Kidney epithelial cell (primary cell): ENCODE results near the gene CRHR2. TPM values are rescaled to one million over a fixed set of nuclear protein-coding genes. Genes with fewer than 3 reads are reported as not detected.
"Not testable (repeated sequence)": the region's sequence is repeated elsewhere in the genome, so short reads cannot be mapped to it uniquely, and the experiment has no call there.

ENCODE experiments used
- DNase-seq: peaks from one replicate; pipeline ENCODE4 v3.0.0-alpha.2; 2010; ENCODE audit warnings: low read depth
- H3K27me3 ChIP-seq: 2 replicates; pipeline ENCODE4 v1.6.0; 2011; ENCODE audit warnings: low read length; ENCODE audit not compliant: control insufficient read depth, insufficient read depth
- H3K36me3 ChIP-seq: 2 replicates; pipeline ENCODE4 v1.5.1; 2011; ENCODE audit warnings: low read length; ENCODE audit not compliant: control insufficient read depth, insufficient read depth
- H3K4me3 ChIP-seq: 2 replicates; pipeline ENCODE4 v1.5.1; 2011; ENCODE audit warnings: low read depth, mild to moderate bottlenecking, control low read depth, low read length
- total RNA-seq: library from RNA; depleted of rRNA; stranded (reverse); fragments of >200 nt; gene quantifications from 2 replicates; pipeline ENCODE4 v1.2.3, GENCODE V29; 2015
- TF ChIP-seq, protein P1 (sequence below): IDR thresholded peaks from 2 replicates; pipeline ENCODE4 v1.5.1; 2011; ENCODE audit warnings: mild to moderate bottlenecking, moderate library complexity, low read length, control low read depth, inconsistent platforms; ENCODE audit not compliant: insufficient read depth, poor library complexity, severe bottlenecking

CRHR2 gene
- total RNA-seq, 1 donor from 2014 or later = not detected

DNA sequence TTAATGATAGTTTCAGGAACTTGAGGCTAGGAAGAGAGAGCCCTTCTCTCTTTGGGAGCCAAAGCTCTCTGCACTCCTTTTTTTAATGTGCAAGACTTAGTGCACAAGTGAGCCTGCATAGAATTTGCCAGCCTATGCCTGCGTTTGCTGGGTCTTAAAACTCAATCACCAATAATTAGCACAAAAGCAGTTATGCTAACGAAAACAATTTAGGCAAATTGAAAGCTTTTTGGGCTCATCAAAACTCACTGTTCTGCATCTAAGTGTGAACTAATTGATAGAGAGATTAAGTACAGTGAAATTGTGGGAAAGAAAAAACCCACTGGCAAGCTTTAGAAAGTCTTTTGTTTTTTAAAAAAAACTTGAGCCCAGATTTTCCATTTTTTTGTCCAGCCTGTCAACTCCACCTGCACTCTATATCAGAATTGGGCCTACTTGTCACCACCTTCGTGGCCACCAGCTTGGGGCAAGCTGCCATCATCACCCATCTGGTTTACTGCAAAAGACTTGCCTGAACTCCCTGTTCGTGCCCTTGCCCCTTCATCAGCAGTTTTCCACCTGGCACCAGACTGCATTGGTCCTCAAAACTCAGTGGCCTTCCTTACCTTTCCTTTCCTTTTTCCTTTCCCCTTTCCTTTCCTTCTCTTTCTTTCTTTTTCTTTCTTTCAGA, 37.8 kb downstream of the CRHR2 start:
- Histone ChIP-seq H3K36me3 (no peaks in the 10 kb centered on the region), H3K4me3 (no peak overlapping the region), H3K27me3 (no peaks in the 10 kb centered on the region)
- TF ChIP-seq, protein P1, sequence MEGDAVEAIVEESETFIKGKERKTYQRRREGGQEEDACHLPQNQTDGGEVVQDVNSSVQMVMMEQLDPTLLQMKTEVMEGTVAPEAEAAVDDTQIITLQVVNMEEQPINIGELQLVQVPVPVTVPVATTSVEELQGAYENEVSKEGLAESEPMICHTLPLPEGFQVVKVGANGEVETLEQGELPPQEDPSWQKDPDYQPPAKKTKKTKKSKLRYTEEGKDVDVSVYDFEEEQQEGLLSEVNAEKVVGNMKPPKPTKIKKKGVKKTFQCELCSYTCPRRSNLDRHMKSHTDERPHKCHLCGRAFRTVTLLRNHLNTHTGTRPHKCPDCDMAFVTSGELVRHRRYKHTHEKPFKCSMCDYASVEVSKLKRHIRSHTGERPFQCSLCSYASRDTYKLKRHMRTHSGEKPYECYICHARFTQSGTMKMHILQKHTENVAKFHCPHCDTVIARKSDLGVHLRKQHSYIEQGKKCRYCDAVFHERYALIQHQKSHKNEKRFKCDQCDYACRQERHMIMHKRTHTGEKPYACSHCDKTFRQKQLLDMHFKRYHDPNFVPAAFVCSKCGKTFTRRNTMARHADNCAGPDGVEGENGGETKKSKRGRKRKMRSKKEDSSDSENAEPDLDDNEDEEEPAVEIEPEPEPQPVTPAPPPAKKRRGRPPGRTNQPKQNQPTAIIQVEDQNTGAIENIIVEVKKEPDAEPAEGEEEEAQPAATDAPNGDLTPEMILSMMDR = no peak
- DNase-seq = no peak

- H3K4me3 ChIP-seq = no peak overlapping the region
- no peak for DNase-seq
- TF ChIP-seq, protein P1 = no peak
- H3K27me3 ChIP-seq = no peaks in the 10 kb centered on the region
- no peaks in the 10 kb centered on the region for H3K36me3 ChIP-seq
Measured at GRCh38 chr7:30642789-30643188, 39.5 kb downstream of the CRHR2 start.

DNA sequence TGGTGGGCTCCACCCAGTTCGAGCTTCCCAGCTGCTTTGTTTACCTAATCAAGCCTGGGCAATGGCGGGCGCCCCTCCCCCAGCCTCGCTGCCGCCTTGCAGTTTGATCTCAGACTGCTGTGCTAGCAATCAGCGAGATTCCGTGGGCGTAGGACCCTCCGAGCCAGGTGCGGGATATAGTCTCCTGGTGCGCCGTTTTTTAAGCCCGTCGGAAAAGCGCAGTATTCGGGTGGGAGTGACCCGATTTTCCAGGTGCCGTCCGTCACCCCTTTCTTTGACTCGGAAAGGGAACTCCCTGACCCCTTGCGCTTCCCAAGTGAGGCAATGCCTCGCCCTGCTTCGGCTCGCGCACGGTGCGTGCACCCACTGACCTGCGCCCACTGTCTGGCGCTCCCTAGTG, 39.9 kb downstream of the CRHR2 start:
- H3K36me3 ChIP-seq, H3K27me3 ChIP-seq, DNase-seq, H3K4me3 ChIP-seq: not testable (repeated sequence)

- DNase-seq = no peak
- H3K4me3 ChIP-seq = no peak overlapping the region
- H3K27me3 ChIP-seq = no peaks in the 10 kb centered on the region
- H3K36me3 ChIP-seq = peaks cover 2% of the 10 kb centered on the region
- TF ChIP-seq, protein P1 = no peak
Measured at GRCh38 chr7:30635798-30636197, 46.5 kb downstream of the CRHR2 start.

- H3K4me3 ChIP-seq = no peak overlapping the region
- DNase-seq = no peak
- no peaks in the 10 kb centered on the region for H3K27me3 ChIP-seq
- H3K36me3 ChIP-seq = peaks cover 2% of the 10 kb centered on the region
- TF ChIP-seq, protein P1 = no peak
Measured at GRCh38 chr7:30634634-30635201, 47.5 kb downstream of the CRHR2 start.

DNA sequence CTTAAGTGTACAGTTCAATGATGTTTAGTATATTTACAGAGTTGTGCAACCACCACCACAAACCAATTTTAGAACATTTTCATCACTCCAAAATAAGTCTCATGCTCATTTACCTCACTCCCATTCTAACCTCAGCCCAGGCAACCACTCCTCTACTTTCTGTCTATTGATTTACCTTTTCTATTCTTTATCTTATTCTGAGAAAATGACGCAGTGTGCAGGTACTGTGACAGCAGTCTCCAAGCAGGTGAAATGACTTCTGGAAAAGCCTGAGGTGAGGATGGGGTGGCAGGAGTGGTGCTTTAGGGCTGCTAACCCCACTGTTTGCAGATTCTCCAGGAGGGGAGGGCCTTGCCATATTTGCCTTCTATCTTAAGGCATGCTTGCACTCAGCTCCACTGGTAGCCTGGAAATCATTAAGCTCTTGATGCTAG, 48.0 kb downstream of the CRHR2 start:
- peaks cover 2% of the 10 kb centered on the region for H3K36me3 ChIP-seq

More for the DNA sequence above, 48.0 kb downstream of the CRHR2 start:
- Histone ChIP-seq H3K27me3 (no peaks in the 10 kb centered on the region), H3K4me3 (no peak overlapping the region)
- DNase-seq = no peak
- TF ChIP-seq, protein P1 = no peak
